NCI-H345 (cell line): Measurements from ENCODE around the gene MLLT3.
"Not testable (repeated sequence)": the region's sequence is repeated elsewhere in the genome, so short reads cannot be mapped to it uniquely, and the experiment has no call there.

Experiments
- DNase-seq: peaks from one replicate; lab custom pipeline; 2025; lab: John Stamatoyannopoulos, UW

Gene MLLT3

DNA sequence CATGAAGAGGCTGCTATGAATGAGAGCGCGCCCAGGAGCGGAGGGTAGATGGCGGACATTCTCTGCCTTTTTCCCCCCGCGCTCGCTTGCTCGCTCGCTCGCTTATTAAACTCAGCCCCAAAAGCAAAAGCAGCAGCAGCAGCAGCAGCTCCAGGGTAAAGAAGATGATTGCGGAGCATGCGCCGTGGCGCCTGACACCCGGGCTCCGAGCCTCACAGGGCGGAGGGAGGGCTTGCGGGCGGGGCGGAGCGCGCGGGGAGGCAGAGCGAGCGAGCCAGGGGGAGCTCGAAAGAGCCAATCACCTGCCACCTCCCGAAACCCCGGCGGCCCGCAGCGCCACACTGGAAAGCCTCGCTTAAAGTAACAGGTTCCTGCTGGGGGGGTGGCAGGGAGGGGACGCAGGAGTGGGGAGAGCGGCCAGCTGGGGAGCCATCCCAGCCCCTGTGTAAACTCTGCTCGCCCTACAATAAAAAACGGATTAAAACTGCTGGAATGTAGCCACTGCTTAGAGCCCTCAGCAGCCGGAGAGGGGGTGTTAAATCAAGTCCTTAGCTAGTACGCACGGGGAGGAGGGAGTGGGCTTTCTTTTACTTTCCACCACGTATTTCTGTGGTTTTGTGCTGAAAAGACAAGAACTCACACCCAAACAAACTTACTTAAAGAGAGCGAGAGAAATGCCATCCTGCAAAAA lies at the start of gene MLLT3:
Gene MLLT3 (minus strand): TSS at position 170 of the 691 bp plus-strand sequence.
- peak; percentile 98 for DNase-seq

DNA sequence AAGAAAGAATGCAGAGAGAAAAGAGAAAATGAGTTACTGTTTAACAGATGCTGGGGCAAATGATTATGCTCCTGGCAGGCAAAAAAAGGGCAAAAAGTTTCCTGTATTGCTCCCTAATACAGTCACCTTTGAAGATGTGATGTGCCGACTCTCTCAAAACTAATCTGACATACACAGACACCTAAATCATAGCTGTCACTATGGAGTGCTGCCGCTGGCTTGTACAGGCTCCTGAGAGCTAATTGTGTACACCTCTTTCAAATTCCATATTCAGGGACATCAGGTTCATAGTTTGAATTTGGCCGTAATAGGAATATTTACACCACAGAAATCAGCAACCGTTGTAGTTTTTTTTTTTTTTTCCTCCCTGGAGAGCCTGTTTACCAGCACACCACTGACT lies 49.3 kb upstream of the MLLT3 start:
- no peak for DNase-seq

DNA sequence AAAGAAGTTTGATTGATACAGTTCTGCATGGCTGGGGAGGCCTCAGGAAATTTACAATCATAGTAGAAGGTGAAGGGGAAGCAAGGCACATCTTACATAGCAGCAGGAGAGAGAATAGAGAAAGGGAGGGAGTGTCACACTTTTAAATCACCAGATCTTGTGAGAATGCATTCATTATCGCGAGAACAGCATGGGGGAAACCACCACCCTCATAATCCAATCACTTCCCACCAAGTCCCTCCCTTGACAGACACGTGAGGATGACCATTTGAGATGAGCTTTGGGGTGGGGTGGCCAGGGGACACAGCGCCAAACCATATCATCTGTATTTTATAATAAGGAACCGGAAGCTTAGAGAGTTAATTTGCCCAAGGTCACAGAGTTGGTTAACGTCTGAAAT lies 48.1 kb upstream of the MLLT3 start:
- no peak for DNase-seq

- DNase-seq, result no peak
Observed at GRCh38 chr9:20664501-20664900, 42.2 kb upstream of the MLLT3 start.

DNA sequence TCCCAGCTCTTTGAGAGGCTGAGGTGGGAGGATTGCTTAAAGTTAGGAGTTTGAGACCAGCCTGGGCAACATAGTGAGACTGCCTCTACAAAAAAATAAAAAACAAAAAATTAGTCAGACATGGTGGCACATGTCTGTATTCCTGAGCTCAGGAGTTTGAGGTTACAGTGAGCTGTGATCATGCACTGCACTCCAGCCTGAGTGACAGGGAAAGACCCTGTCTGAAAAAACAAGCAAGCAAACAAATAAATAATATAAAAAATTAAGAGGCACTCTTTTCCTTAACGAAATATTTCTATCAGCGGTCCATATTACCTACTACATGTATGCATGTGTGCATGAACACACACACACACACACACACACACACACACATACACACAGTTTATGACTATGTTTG lies 40.8 kb upstream of the MLLT3 start:
- no peak for DNase-seq

DNA sequence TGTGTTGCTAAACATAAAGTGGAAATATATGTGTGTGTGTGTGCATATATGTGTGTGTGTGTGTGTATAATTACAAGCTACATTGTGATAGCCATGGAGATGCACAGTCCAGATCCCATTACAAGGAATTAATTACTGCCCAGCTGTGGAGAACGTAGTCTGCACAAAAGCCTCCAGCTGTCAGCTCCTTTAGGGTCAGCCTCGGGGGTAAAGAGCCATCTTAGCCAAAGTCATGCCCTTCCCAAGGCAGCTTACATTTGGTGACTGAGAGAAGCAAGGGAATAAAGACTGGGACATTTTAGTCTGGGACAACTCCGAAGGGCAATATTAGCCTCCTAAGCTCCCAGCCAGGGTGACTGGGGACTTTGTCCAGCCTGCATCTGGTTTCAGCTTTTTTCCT lies 39.9 kb upstream of the MLLT3 start:
- DNase-seq, result no peak

DNA sequence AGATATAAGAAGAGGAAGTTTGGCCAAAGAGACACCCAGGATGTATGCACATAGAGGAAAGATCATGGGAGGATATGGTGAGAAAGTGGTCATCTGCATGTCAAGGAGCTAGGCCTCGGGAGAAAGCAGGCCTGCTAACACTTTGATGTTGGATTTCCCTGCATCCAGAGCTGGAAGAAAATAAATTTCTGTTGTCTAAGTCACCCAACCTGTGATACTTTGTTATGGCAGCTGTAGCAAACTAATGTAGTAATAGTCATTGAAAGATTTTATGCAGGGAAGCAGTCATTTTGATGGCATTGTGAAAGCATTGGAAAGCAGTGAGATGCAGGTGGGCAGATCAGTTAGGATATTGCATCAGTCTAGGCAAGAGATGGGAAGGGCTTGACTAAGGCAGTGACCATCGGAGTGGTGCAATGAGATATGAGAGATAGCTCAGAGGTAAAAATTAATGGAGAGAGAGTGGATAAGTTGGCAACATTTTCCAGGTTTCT lies 37.2 kb upstream of the MLLT3 start:
- no peak for DNase-seq

- DNase-seq, result peak; percentile 15
Observed at GRCh38 chr9:20658677-20659473, 36.6 kb upstream of the MLLT3 start.

- DNase-seq, result not testable (repeated sequence)
Observed at GRCh38 chr9:20658246-20658667, 36.0 kb upstream of the MLLT3 start.

DNA sequence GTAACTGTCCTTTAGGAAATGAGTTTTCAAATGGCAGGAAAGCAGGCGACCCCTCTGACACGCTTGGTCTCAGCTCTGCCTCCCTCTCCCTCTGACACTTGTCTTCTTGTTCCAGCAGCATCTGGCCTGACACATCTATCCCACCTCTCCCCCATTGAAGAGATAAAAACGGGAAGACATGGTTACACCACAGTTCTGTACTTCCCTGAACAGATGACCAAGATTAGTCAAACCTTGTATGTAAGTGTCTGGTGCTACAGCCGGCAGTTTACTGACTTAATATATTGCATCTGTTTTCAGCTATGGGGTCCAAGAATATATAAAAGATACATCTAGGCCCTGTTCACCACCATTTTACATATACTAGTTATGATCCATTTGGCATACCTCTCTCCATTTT lies 29.6 kb upstream of the MLLT3 start:
- DNase-seq, result no peak

GRCh38 chr9:20650750-20651299 lies 28.5 kb upstream of the MLLT3 start:
- no peak for DNase-seq

DNA sequence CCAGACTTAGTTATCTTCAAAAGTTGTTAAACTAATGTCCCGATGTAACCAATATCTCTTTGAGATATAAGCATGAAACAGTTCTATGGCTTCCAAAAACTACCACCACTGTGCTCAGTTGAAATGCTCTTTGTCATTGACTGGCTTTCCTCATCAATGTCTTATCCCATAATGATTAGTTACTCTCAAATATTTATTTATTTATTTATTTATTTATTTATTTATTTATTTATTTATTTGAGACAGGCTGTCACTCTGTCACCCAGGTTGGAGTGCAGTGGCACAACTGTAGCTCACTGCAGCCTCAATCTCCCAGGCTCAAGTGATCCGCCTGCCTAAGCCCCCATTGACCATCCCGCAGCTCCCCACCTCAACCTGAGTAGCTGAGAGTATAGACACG lies 28.0 kb upstream of the MLLT3 start:
- no peak for DNase-seq

GRCh38 chr9:20649381-20649780 lies 27.1 kb upstream of the MLLT3 start:
- peak; percentile 62 for DNase-seq

- DNase-seq, result peak; percentile 7
Observed at GRCh38 chr9:20646656-20647055, 24.4 kb upstream of the MLLT3 start.

GRCh38 chr9:20643660-20644059 lies 21.4 kb upstream of the MLLT3 start:
- DNase-seq, result no peak

DNA sequence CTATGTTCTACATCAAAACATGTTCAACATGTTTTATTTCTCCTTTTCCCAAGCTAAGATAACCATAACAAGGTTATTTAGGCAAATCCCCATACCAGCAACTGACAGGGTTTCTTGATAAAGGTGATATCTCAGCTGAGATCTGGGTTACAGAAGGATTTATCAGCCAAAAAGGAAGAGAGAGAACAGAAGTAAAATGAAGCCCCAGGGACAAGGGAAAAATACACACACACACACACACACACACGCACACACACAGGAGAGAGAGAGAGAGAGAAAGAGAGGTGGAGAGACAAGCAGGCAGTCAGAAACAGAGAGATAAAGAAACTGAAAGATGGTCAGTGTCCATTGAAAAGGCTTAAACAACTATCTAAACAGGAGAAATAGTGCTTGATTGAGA lies 19.7 kb upstream of the MLLT3 start:
- no peak for DNase-seq

DNA sequence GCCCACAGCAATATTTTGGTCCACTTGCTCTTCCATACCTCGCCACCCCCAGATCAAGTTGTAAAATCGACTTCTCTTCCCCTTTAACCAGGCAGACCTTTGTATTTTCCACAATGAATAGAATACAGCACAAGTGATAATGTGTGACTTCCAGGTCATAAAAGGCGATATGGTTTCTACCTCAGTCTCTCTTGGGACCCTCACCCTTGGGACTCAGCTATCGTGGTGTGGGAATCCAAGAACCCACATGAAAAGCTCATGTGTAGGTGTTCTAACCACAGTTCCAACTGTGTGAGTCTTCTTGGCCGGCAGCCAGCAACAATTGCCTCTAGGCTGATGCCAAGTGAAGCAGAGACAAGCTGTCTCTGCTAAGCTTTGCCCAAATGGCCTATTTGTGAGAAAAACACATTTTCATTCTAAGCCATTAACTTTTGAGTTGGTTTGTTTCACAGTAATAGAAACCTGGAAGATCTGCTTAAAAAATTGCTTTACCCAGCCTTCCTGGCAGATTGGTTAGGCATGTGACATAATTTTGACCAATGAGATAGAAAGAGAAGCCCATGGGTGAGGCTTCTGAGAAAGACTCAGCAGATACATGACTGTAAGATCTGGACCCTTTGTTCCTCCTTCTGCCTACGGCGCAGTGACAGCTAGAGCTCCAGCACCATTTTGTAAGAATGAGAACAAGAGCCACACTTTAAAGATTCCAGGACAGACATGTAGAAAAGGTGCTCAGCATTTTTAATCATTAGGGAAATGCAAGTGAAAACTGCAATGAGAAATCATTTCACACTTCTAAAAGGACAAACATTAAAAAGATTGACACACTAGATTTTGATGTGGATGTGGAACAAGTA lies 18.3 kb upstream of the MLLT3 start:
- DNase-seq, result peak; percentile 73

DNA sequence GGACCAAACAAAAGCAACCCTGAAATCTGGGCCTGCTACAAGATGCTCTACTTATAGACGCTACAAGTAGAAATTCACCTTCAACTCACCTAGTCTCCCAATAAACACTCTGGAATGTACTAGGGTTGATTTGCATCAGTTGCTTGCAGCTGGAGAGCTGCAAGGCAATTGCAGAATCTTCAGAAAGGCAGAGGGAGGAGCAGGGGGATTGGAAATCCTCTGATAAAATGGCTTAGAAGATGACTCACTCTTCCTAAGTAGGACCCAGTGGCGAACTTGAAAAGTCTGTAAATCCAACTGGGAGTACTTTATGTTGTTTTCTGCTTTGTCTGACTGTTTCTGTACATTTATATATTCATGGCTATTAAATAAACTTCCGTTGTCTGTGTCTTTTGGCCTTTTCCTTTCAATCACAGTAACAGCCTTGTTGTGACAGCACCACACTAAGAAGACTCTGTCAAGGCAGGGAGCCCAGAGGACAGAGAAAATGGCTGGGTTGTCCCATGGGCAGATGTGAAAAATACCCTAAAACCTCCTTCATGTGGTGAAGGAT lies 14.7 kb upstream of the MLLT3 start:
- no peak for DNase-seq

- no peak for DNase-seq
Observed at GRCh38 chr9:20634895-20635294, 12.6 kb upstream of the MLLT3 start.

- DNase-seq, result no peak
Observed at GRCh38 chr9:20632705-20633104, 10.4 kb upstream of the MLLT3 start.

DNA sequence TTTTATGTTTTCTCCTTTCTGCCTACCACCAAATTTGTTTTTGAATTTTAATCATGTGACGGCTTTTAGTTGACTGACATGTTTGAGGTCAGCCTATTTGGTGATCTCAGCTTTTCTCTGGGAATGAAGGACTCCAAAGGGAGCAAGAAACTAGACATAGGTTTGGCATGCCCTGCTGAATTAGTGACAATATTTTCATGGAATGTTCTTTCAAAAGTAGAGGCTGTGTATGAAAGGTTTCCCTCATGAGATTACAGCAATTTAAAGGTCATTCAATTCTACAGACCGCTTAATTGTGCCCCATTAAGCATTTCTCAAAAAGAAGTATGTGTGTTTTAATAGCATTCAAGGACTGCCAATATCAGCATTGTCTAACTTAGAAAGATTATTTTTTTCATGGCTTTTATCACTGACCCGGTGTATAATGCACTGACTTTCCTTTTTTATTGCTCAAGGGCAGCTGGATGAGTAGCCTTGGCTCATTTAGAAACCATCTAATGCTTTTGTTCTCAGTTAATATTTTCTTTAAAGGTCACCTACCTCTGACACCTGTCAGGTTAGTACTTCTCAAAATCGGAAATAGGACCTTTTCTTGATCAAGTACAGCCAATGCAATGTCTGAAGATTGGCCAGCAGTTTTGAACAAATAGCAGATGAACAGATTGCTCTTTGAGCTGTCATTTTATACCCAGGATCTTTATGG lies 8.1 kb upstream of the MLLT3 start:
- DNase-seq, result no peak
